ENCODE measurements around the gene SMG6.

Gene SMG6

GRCh38 chr17:2137342-2138098 lies 166.1 kb downstream of the SMG6 start:
- DNase-seq = no peak

- no peak for DNase-seq
Measured at GRCh38 chr17:2136241-2136640, 167.3 kb downstream of the SMG6 start.

GRCh38 chr17:2128011-2128410 lies 175.6 kb downstream of the SMG6 start:
- DNase-seq = no peak

GRCh38 chr17:2125013-2125535 lies 178.5 kb downstream of the SMG6 start:
- no peak for DNase-seq

- no peak for DNase-seq
Measured at GRCh38 chr17:2124391-2124790, 179.2 kb downstream of the SMG6 start.

GRCh38 chr17:2123375-2124251 lies 180.0 kb downstream of the SMG6 start:
- no peak for DNase-seq

GRCh38 chr17:2122641-2123302 lies 180.8 kb downstream of the SMG6 start:
- DNase-seq = no peak

- DNase-seq = no peak
Measured at GRCh38 chr17:2120586-2121335, 182.8 kb downstream of the SMG6 start.

GRCh38 chr17:2113279-2113622 lies 190.3 kb downstream of the SMG6 start:
- no peak for DNase-seq

- no peak for DNase-seq
Measured at GRCh38 chr17:2111691-2112090, 191.9 kb downstream of the SMG6 start.

GRCh38 chr17:2110436-2110835 lies 193.1 kb downstream of the SMG6 start:
- no peak for DNase-seq

GRCh38 chr17:2108170-2108569 lies 195.4 kb downstream of the SMG6 start:
- no peak for DNase-seq

GRCh38 chr17:2107506-2107905 lies 196.1 kb downstream of the SMG6 start:
- DNase-seq = no peak

- DNase-seq = no peak
Measured at GRCh38 chr17:2107050-2107449, 196.5 kb downstream of the SMG6 start.

GRCh38 chr17:2106308-2106955 lies 197.2 kb downstream of the SMG6 start:
- DNase-seq = no peak

- no peak for DNase-seq
Measured at GRCh38 chr17:2105663-2106062, 197.9 kb downstream of the SMG6 start.

- DNase-seq = no peak
Measured at GRCh38 chr17:2102931-2103809, 200.4 kb downstream of the SMG6 start.

- DNase-seq = peak; percentile 21 to 31
Measured at GRCh38 chr17:2101448-2102257, 201.9 kb downstream of the SMG6 start.

GRCh38 chr17:2095536-2095910 lies 208.1 kb downstream of the SMG6 start:
- DNase-seq = no peak

- DNase-seq = no peak
Measured at GRCh38 chr17:2094891-2095535, 208.6 kb downstream of the SMG6 start.
